ENCODE results near the gene FBXO31. TPM values are rescaled to one million over a fixed set of nuclear protein-coding genes. Genes with fewer than 3 reads are reported as not detected.
A peak's percentile ranks its signal among the peaks of the same experiment; 100 is the strongest.

Gene FBXO31
- total RNA-seq, 1 donor from 2014 or later = 40.1 TPM

- Mint-ChIP-seq H3K27me3 (ENCODE audit: low read depth) (no peaks in the 10 kb centered on the region), H3K27ac (no peak overlapping the region), H3K9me3 (peaks cover 18% of the 10 kb centered on the region), H3K36me3 (ENCODE audit: low read depth) (peaks cover 25% of the 10 kb centered on the region), H3K4me3 (ENCODE audit: low read depth) (no peak overlapping the region), H3K4me1 (ENCODE audit: low read depth) (peaks cover 9% of the 10 kb centered on the region)
- no peak for DNase-seq (ENCODE audit: low spot score)
- intact Hi-C loops (cut with micrococcal nuclease) = no loop called here
Observed at GRCh38 chr16:87291944-87292343, 91.6 kb downstream of the FBXO31 start.

- DNase-seq (ENCODE audit: low spot score) = no peak
- no peak overlapping the region for H3K27ac Mint-ChIP-seq
- H3K27me3 Mint-ChIP-seq (ENCODE audit: low read depth) = no peaks in the 10 kb centered on the region
- H3K4me3 Mint-ChIP-seq (ENCODE audit: low read depth) = no peak overlapping the region
- intact Hi-C loops (cut with micrococcal nuclease) = no loop called here
- H3K36me3 Mint-ChIP-seq (ENCODE audit: low read depth) = peaks cover 25% of the 10 kb centered on the region
- H3K4me1 Mint-ChIP-seq (ENCODE audit: low read depth) = peaks cover 4% of the 10 kb centered on the region
- H3K9me3 Mint-ChIP-seq = peaks cover 22% of the 10 kb centered on the region
Observed at GRCh38 chr16:87288753-87289362, 94.7 kb downstream of the FBXO31 start.

DNA sequence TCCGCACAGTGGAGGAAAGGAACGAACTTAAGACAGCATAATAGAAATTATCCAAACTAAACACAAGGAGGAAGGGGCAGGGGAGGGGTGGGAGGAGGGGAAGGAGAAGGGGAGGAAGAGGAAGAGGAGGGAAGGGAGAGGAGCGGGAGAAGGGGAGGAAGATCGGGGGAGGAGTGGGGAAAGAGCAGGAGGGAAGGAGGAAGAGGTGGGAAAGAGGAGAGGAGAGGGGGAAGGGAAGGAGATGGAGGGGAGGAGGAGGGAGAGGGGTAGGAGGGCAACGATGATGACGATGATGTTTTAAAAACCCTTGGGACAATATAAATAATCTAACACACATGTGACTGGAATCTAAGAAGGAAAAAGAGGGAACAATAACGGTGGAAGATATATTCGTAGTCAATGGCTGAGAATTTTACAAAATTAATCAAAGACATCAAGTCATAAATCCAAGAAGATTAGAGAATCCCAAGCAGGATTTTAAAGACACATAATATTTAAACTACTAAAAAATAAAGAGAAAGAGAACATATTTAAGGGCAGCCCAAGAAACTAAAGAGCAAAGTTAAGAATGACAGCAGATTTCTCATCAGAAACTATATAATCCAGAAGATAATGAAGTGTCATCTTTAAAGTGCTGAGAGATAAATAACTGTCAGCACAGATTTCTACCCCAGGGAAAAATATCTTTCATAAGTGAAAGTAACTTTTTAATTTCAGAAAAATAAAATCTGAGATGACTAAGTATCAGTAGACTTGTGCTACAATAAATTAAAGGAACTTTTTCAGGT is 96.5 kb downstream of the FBXO31 start:
- H3K36me3 Mint-ChIP-seq (ENCODE audit: low read depth) = peaks cover 15% of the 10 kb centered on the region
- intact Hi-C loops (cut with micrococcal nuclease) = no loop called here
- H3K4me3 Mint-ChIP-seq (ENCODE audit: low read depth) = no peak overlapping the region
- H3K27ac Mint-ChIP-seq = no peak overlapping the region
- H3K27me3 Mint-ChIP-seq (ENCODE audit: low read depth) = no peaks in the 10 kb centered on the region
- no peaks in the 10 kb centered on the region for H3K4me1 Mint-ChIP-seq (ENCODE audit: low read depth)
- H3K9me3 Mint-ChIP-seq = peaks cover 12% of the 10 kb centered on the region
- no peak for DNase-seq (ENCODE audit: low spot score)

DNA sequence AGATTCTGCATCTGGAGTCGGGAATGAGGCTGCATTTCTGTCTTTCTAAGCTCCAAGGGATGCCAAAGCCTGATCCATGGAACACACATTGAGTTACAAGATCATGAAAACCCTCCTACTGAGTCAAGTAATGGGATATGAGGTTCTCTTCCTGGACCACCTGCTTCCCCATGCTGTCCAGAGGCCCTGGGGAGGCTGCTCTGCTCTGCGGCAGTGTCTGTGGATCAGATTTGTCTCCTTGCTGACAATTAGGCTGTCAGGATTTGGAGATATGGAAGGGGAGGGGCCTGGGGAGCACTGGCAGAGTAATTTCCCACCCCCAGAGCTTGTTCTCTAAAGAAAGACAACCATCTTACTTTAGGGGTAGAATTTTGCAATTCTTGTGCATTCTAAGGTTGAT is 99.4 kb downstream of the FBXO31 start:
- no peaks in the 10 kb centered on the region for H3K4me1 Mint-ChIP-seq (ENCODE audit: low read depth)
- H3K36me3 Mint-ChIP-seq (ENCODE audit: low read depth) = peaks cover 6% of the 10 kb centered on the region
- intact Hi-C loops (cut with micrococcal nuclease) = no loop called here
- DNase-seq (ENCODE audit: low spot score) = no peak
- H3K27me3 Mint-ChIP-seq (ENCODE audit: low read depth) = no peaks in the 10 kb centered on the region
- H3K4me3 Mint-ChIP-seq (ENCODE audit: low read depth) = no peak overlapping the region
- H3K9me3 Mint-ChIP-seq = peaks cover 5% of the 10 kb centered on the region
- H3K27ac Mint-ChIP-seq = no peak overlapping the region

GRCh38 chr16:87279094-87279658 is 104.4 kb downstream of the FBXO31 start:
- no peak for DNase-seq (ENCODE audit: low spot score)
- H3K4me3 Mint-ChIP-seq (ENCODE audit: low read depth) = no peak overlapping the region
- H3K27me3 Mint-ChIP-seq (ENCODE audit: low read depth) = no peaks in the 10 kb centered on the region
- H3K36me3 Mint-ChIP-seq (ENCODE audit: low read depth) = no peaks in the 10 kb centered on the region
- intact Hi-C loops (cut with micrococcal nuclease) = loop anchor here (5.0 kb wide), 1 partner anchor 37 kb away; no protein-coding TSS in a partner anchor
- H3K4me1 Mint-ChIP-seq (ENCODE audit: low read depth) = peaks cover 15% of the 10 kb centered on the region
- H3K9me3 Mint-ChIP-seq = no peaks in the 10 kb centered on the region
- H3K27ac Mint-ChIP-seq = no peak overlapping the region

GRCh38 chr16:87278191-87279093 is 105.1 kb downstream of the FBXO31 start:
- H3K4me1 Mint-ChIP-seq (ENCODE audit: low read depth) = peaks cover 15% of the 10 kb centered on the region
- no peaks in the 10 kb centered on the region for H3K9me3 Mint-ChIP-seq
- no peaks in the 10 kb centered on the region for H3K27me3 Mint-ChIP-seq (ENCODE audit: low read depth)
- H3K36me3 Mint-ChIP-seq (ENCODE audit: low read depth) = no peaks in the 10 kb centered on the region
- no peak overlapping the region for H3K4me3 Mint-ChIP-seq (ENCODE audit: low read depth)
- DNase-seq (ENCODE audit: low spot score) = peak; percentile 49
- no peak overlapping the region for H3K27ac Mint-ChIP-seq
- intact Hi-C loops (cut with micrococcal nuclease) = loop anchor here (1.0 to 5.0 kb wide), 2 partner anchors 36 to 75 kb away; no protein-coding TSS in a partner anchor

Other genes starting within 250 kb of the FBXO31 start
- gene C16orf95, start 66.4 kb downstream of the FBXO31 start, total RNA-seq = 12.3 and 12.4 TPM in 2 replicates
- 40.6 and 43.6 TPM in 2 replicates for gene MAP1LC3B, start 8.6 kb upstream of the FBXO31 start, total RNA-seq
- gene ZCCHC14, start 109.2 kb upstream of the FBXO31 start, total RNA-seq = 7.4 and 8.0 TPM in 2 replicates
- gene JPH3, start 218.7 kb upstream of the FBXO31 start, total RNA-seq = 0.11 and 0.16 TPM in 2 replicates